Neuronal stem cell (in vitro differentiated cells): ENCODE data around the gene STK39.

Experiments used
- DNase-seq: peaks from one replicate; pipeline ENCODE4 v3.0.0-alpha.2; 2013; ENCODE audit warnings: low spot score
- H2AFZ ChIP-seq: one replicate; pipeline ENCODE4 v1.6.1; 2013; ENCODE audit warnings: mild to moderate bottlenecking, low read length, inconsistent platforms
- H2AK5ac ChIP-seq: 2 replicates; pipeline ENCODE4 v1.6.1; 2013; ENCODE audit warnings: low read depth, mild to moderate bottlenecking, inconsistent platforms, low read length, moderate library complexity, mixed read lengths
- H2BK120ac ChIP-seq: 2 replicates; pipeline ENCODE4 v1.6.1; 2013; ENCODE audit warnings: low read depth, mild to moderate bottlenecking, inconsistent platforms, low read length, moderate library complexity, mixed read lengths
- H2BK12ac ChIP-seq: one replicate; pipeline ENCODE4 v1.6.1; 2013; ENCODE audit warnings: low read length, inconsistent platforms
- H2BK15ac ChIP-seq: 2 replicates; pipeline ENCODE4 v1.6.1; 2013; ENCODE audit warnings: mild to moderate bottlenecking, low read length, inconsistent platforms, mixed read lengths
- H2BK5ac ChIP-seq: one replicate; pipeline ENCODE4 v1.6.1; 2013; ENCODE audit warnings: inconsistent platforms, mild to moderate bottlenecking, low read length, moderate library complexity
- H3K14ac ChIP-seq: one replicate; pipeline ENCODE4 v1.6.1; 2013; ENCODE audit warnings: low read length, inconsistent platforms
- H3K18ac ChIP-seq: 2 replicates; pipeline ENCODE4 v1.6.1; 2013; ENCODE audit warnings: low read length, inconsistent platforms
- H3K23ac ChIP-seq: 2 replicates; pipeline ENCODE4 v1.6.1; 2013; ENCODE audit warnings: low read depth, mild to moderate bottlenecking, mixed read lengths, low read length, inconsistent platforms; ENCODE audit not compliant: poor library complexity
- H3K27ac ChIP-seq: replicated peaks from 3 replicates; pipeline ENCODE4 v1.5.1; 2013; ENCODE audit warnings: low read length, inconsistent platforms
- H3K27me3 ChIP-seq, 3 experiments: 2 replicates each; pipeline ENCODE4 v1.6.1; 2013; ENCODE audit warnings: low read length in 3 of 3, mild to moderate bottlenecking in 2 of 3, inconsistent platforms in 1 of 3, low read depth in 1 of 3, mixed read lengths in 1 of 3, moderate library complexity in 1 of 3; ENCODE audit not compliant: control insufficient read depth in 3 of 3, insufficient read depth in 3 of 3
- H3K36me3 ChIP-seq, 2 donors: replicated peaks in 1 of 2; 2 replicates each; pipeline ENCODE4 v1.6.1; 2013; ENCODE audit warnings: low read length in 2 of 2; ENCODE audit not compliant: control insufficient read depth in 2 of 2, insufficient read depth in 2 of 2
- H3K4ac ChIP-seq: 2 replicates; pipeline ENCODE4 v1.6.1; 2013; ENCODE audit warnings: inconsistent platforms, mild to moderate bottlenecking, low read length, moderate library complexity
- H3K4me1 ChIP-seq, 2 donors: 1 replicate in 1 of 2; 2 replicates in 1 of 2; pipeline ENCODE4 v1.6.1; 2013; ENCODE audit warnings: low read length in 2 of 2, low read depth in 1 of 2; ENCODE audit not compliant: control insufficient read depth in 2 of 2, insufficient read depth in 1 of 2
- H3K4me2 ChIP-seq: one replicate; pipeline ENCODE4 v1.6.1; 2013; ENCODE audit warnings: mild to moderate bottlenecking, low read length, inconsistent platforms; ENCODE audit not compliant: insufficient read depth, poor library complexity, severe bottlenecking
- H3K4me3 ChIP-seq, 2 donors: 2 replicates each; pipeline ENCODE4 v1.5.1; 2013; ENCODE audit warnings: low read length in 2 of 2, mild to moderate bottlenecking in 2 of 2, inconsistent platforms in 1 of 2, moderate library complexity in 1 of 2
- H3K79me1 ChIP-seq: one replicate; pipeline ENCODE4 v1.6.1; 2013; ENCODE audit warnings: low read depth, mild to moderate bottlenecking, inconsistent platforms, low read length, moderate library complexity
- H3K9ac ChIP-seq: one replicate; pipeline ENCODE4 v1.6.1; 2013; ENCODE audit warnings: mild to moderate bottlenecking, low read depth, low read length, inconsistent platforms; ENCODE audit not compliant: poor library complexity
- H3K9me3 ChIP-seq, 2 donors: replicated peaks in 1 of 2; 2 replicates each; pipeline versions ENCODE3 to v1.6.1; 2013; ENCODE audit warnings: low read length in 2 of 2, mild to moderate bottlenecking in 2 of 2, inconsistent platforms in 1 of 2, low read depth in 1 of 2, mixed read lengths in 1 of 2, moderate library complexity in 1 of 2; ENCODE audit not compliant: control insufficient read depth in 2 of 2, insufficient read depth in 1 of 2
- H4K8ac ChIP-seq: one replicate; pipeline ENCODE4 v1.6.1; 2013; ENCODE audit warnings: low read depth, mild to moderate bottlenecking, inconsistent platforms, low read length, moderate library complexity
- H4K91ac ChIP-seq: one replicate; pipeline ENCODE4 v1.6.1; 2013; ENCODE audit warnings: low read length, low read depth, mild to moderate bottlenecking, inconsistent platforms; ENCODE audit not compliant: poor library complexity
- WGBS, 2 donors: extraction: QIAGEN DNeasy Blood & Tissue Kit; methylation state at CpG; one replicate each; pipeline ENCODE4 v1.1.7; 2013; ENCODE audit warnings: missing lambda C conversion rate in 2 of 2, mixed read lengths in 1 of 2; ENCODE audit not compliant: insufficient read length in 2 of 2, insufficient replicate concordance in 1 of 2; ENCODE audit errors: extremely low coverage in 2 of 2; 5-methylcytosine and 5-hydroxymethylcytosine counted together

STK39 gene

DNA sequence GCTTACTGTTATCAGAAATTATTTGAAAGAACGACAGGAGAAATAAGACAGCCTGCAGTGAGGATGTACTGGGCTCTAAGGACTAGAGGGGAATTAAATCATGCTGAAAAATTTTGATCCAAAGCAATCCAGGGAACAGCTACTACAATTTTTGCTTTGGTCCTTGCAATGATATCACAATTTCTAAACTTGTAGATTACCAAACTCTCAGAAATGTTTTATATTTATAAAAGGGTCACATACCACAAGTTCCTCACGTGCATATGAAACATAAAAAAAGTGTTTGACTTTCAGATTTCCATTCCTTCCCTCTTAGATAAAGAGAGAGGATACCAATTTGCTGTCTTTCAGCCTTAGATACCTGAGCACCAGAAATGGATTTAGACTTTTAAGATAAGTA lies 261.2 kb downstream of the STK39 start:
- Histone ChIP-seq H3K4me2 (no peak overlapping the region), H2BK120ac (no peak overlapping the region)

DNA sequence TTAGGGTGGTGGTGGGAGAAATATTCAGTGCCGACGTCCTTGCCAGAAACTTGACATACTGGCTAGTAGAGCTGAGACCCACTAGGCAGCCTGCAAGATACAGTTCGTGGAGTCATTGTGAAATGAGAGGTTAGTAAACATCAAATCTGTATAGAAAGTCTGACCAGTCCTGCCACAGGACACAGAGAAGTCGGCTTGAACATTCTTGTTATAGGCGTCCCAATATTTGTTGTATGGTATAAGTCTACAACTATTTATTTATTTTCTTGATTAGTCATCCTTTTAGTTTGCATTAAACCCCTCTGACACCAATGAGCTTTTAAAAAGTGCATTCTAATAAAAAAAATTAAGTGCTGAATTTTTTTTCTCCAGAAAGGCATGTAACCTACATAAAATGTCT lies 265.4 kb downstream of the STK39 start:
- H2AK5ac ChIP-seq, result no peak overlapping the region
- H4K91ac ChIP-seq, result no peak overlapping the region
- DNase-seq, result no peak
- H3K9me3 ChIP-seq, result no peaks in the 10 kb centered on the region
- H3K4ac ChIP-seq, result no peak overlapping the region
- H3K18ac ChIP-seq, result no peak overlapping the region
- no peak overlapping the region for H4K8ac ChIP-seq
- H3K27me3 ChIP-seq, result no peaks in the 10 kb centered on the region
- H2BK5ac ChIP-seq, result no peak overlapping the region
- peaks cover 0 to 3% of the 10 kb centered on the region in 2 donors for H3K4me1 ChIP-seq
- H3K9ac ChIP-seq, result no peak overlapping the region
- no peak overlapping the region for H3K23ac ChIP-seq
- no peak overlapping the region for H3K4me2 ChIP-seq
- WGBS, 2 donors, result no CpG with 5 or more reads among the region's 5 CpGs
- peaks cover 0 to 14% of the 10 kb centered on the region in 2 donors for H3K36me3 ChIP-seq
- H2BK120ac ChIP-seq, result no peak overlapping the region
- no peak overlapping the region for H3K4me3 ChIP-seq
- no peak overlapping the region for H2AFZ ChIP-seq
- no peaks in the 10 kb centered on the region for H3K79me1 ChIP-seq
- no peak overlapping the region for H2BK12ac ChIP-seq
- no peak overlapping the region for H3K14ac ChIP-seq
- H2BK15ac ChIP-seq, result no peak overlapping the region
- H3K27ac ChIP-seq, result no peak overlapping the region

More for the DNA sequence above, 261.2 kb downstream of the STK39 start:
- no CpG with 5 or more reads among the region's 2 CpGs for WGBS, 2 donors
- no peak for DNase-seq
- no peak overlapping the region for H3K14ac ChIP-seq
- peaks cover 0 to 10% of the 10 kb centered on the region in 2 donors for H3K36me3 ChIP-seq
- no peak overlapping the region for H3K9ac ChIP-seq
- no peak overlapping the region for H3K27ac ChIP-seq
- H3K4me3 ChIP-seq, result no peak overlapping the region
- H3K18ac ChIP-seq, result no peak overlapping the region
- no peak overlapping the region for H4K8ac ChIP-seq
- H2AK5ac ChIP-seq, result no peak overlapping the region
- no peaks in the 10 kb centered on the region for H3K79me1 ChIP-seq
- H3K4me1 ChIP-seq, result peaks cover 0 to 1% of the 10 kb centered on the region in 2 donors
- H2BK5ac ChIP-seq, result no peak overlapping the region
- H3K4ac ChIP-seq, result no peak overlapping the region
- no peaks in the 10 kb centered on the region for H3K27me3 ChIP-seq
- H2BK15ac ChIP-seq, result no peak overlapping the region
- no peaks in the 10 kb centered on the region for H3K9me3 ChIP-seq
- H4K91ac ChIP-seq, result no peak overlapping the region
- no peak overlapping the region for H2BK12ac ChIP-seq
- H2AFZ ChIP-seq, result no peak overlapping the region
- no peak overlapping the region for H3K23ac ChIP-seq

DNA sequence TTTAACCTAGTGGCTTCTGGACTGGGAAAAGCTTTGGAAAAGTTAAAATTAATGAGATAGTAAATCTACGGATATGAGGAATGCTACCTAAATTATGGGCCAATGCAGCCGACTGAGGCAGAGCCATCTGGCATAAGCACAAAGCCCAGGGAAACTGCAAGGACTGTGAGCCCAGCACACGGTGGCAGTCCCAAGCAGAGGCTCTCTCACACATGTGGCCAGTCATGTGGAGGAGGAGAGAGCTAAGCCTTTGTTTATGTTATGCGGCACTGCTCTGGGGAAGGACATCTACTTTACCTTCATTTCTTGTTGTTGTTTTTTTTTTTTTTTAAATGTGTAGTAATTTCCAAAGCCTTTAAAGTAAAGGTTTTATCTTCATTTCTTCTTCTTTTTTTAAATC lies 267.0 kb downstream of the STK39 start:
- no peak overlapping the region for H3K23ac ChIP-seq
- DNase-seq, result no peak
- no peak overlapping the region for H3K18ac ChIP-seq
- no peak overlapping the region for H2AK5ac ChIP-seq
- no peak overlapping the region for H4K8ac ChIP-seq
- peaks cover 0 to 14% of the 10 kb centered on the region in 2 donors for H3K36me3 ChIP-seq
- no peaks in the 10 kb centered on the region for H3K9me3 ChIP-seq
- no peak overlapping the region for H3K27ac ChIP-seq
- H3K79me1 ChIP-seq, result no peaks in the 10 kb centered on the region
- H3K4ac ChIP-seq, result no peak overlapping the region
- H2BK5ac ChIP-seq, result no peak overlapping the region
- no peak overlapping the region for H2BK12ac ChIP-seq
- no peak overlapping the region for H4K91ac ChIP-seq
- H3K9ac ChIP-seq, result no peak overlapping the region
- WGBS, 2 donors, result no CpG with 5 or more reads among the region's 4 CpGs
- H3K4me3 ChIP-seq, result no peak overlapping the region
- no peak overlapping the region for H3K4me2 ChIP-seq
- H3K14ac ChIP-seq, result no peak overlapping the region
- H3K4me1 ChIP-seq, result peaks cover 0 to 1% of the 10 kb centered on the region in 2 donors
- H2AFZ ChIP-seq, result no peak overlapping the region
- H2BK15ac ChIP-seq, result no peak overlapping the region
- H2BK120ac ChIP-seq, result no peak overlapping the region
- H3K27me3 ChIP-seq, result no peaks in the 10 kb centered on the region

DNA sequence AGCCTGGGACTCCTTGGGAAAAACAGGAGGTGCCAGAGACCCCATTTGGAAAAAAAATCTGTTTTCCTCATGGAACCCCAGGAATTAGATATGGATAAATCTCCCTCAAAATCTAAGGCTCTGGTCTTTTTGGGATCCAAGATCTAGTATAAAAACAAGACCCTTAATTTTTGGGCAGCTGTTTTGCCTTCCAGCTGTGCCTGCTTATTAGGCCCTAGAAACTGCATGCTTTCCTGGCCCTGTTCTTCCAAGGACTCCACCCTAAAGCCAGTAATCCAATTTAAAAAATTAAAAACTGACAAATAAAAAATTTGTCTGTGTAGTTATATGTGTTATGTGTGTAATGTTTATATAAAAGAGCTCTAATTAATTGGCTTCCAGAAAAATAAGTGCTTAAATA lies 274.6 kb downstream of the STK39 start:
- peaks cover 0 to 3% of the 10 kb centered on the region in 2 donors for H3K36me3 ChIP-seq
- H2BK120ac ChIP-seq, result no peak overlapping the region
- H3K4me1 ChIP-seq, result no peaks in the 10 kb centered on the region
- no peak overlapping the region for H2BK5ac ChIP-seq
- no peak overlapping the region for H3K18ac ChIP-seq
- DNase-seq, result no peak
- no peak overlapping the region for H3K4ac ChIP-seq
- H4K8ac ChIP-seq, result no peak overlapping the region
- no peak overlapping the region for H2AFZ ChIP-seq
- H3K4me2 ChIP-seq, result no peak overlapping the region
- H4K91ac ChIP-seq, result no peak overlapping the region
- no peaks in the 10 kb centered on the region for H3K79me1 ChIP-seq
- H2BK12ac ChIP-seq, result no peak overlapping the region
- H3K9ac ChIP-seq, result no peak overlapping the region
- no peak overlapping the region for H3K23ac ChIP-seq
- no peak overlapping the region for H2BK15ac ChIP-seq
- H3K14ac ChIP-seq, result no peak overlapping the region
- no peak overlapping the region for H3K4me3 ChIP-seq
- H2AK5ac ChIP-seq, result no peak overlapping the region
- no peaks in the 10 kb centered on the region for H3K27me3 ChIP-seq
- no peak overlapping the region for H3K27ac ChIP-seq
- peaks cover 13 to 39% of the 10 kb centered on the region in 2 donors for H3K9me3 ChIP-seq
